Breast epithelium (tissue), 4 donors: ENCODE results near the gene BLZF1. TPM values are rescaled to one million over a fixed set of nuclear protein-coding genes. Genes with fewer than 3 reads are reported as not detected.

ENCODE experiments used
- DNase-seq, 2 donors: peaks; one replicate each; pipeline ENCODE4 v3.0.0-alpha.2; 2019; ENCODE audit warnings: low spot score in 2 of 2
- H3K27ac ChIP-seq, 2 donors: fragments of 200-600 bp; sonication (generic) in 1 of 2; one replicate each; pipeline ENCODE4 v1.5.1; 2016 to 2019; ENCODE audit warnings: mild to moderate bottlenecking in 1 of 2
- H3K27me3 ChIP-seq, 2 donors: fragments of 200-600 bp; sonication (generic) in 1 of 2; one replicate each; pipeline versions ENCODE4 v1.5.1 to v1.6.0; 2017 to 2019; ENCODE audit warnings: control low read depth in 1 of 2, mild to moderate bottlenecking in 1 of 2
- H3K36me3 ChIP-seq: fragments of 200-600 bp; one replicate; pipeline ENCODE4 v1.5.1; 2019
- H3K4me1 ChIP-seq, 2 donors: fragments of 200-600 bp; sonication (generic); one replicate each; pipeline ENCODE4 v1.5.1; 2016 to 2019; ENCODE audit warnings: control low read depth in 1 of 2
- H3K4me3 ChIP-seq, 3 donors: fragments of 200-600 bp; sonication (generic); 1 replicate in 2 of 3; 2 replicates in 1 of 3; pipeline ENCODE4 v1.5.1; 2016 to 2019; ENCODE audit warnings: mild to moderate bottlenecking in 3 of 3, moderate library complexity in 2 of 3
- H3K9me3 ChIP-seq, 2 donors: fragments of 200-600 bp; sonication (generic) in 1 of 2; one replicate each; pipeline ENCODE4 v1.5.1; 2016 to 2019; ENCODE audit warnings: control low read depth in 1 of 2
- POLR2A ChIP-seq: fragments of 450-650 bp; IDR thresholded peaks from one replicate; pipeline ENCODE4 v1.6.1; 2016; ENCODE audit warnings: antibody characterized with exemption, mild to moderate bottlenecking, moderate library complexity
- POLR2AphosphoS5 ChIP-seq, 3 donors: sonication (generic); formaldehyde crosslinking; IDR thresholded peaks; one replicate each; pipeline ENCODE4 v1.6.1; 2017; ENCODE audit warnings: antibody characterized with exemption in 3 of 3
- intact Hi-C: fragments of 100-400 bp; cut with DNase I; formaldehyde crosslinking; loops from one replicate; pipeline ENCODE4 v1.15.1; 2023; ENCODE audit warnings: low total_unique reads
- total RNA-seq, 3 donors: library from RNA; depleted of rRNA; stranded (reverse); fragments of >200 nt; gene quantifications; one replicate each; pipeline ENCODE4 v1.1.0, GENCODE V29; 2016
- TF ChIP-seq, protein P1 (sequence below), 3 donors: fragments of 450-650 bp; IDR thresholded peaks; one replicate each; pipeline ENCODE4 v1.5.1; 2016 to 2017; ENCODE audit warnings: antibody characterized with exemption in 3 of 3, mild to moderate bottlenecking in 3 of 3, moderate library complexity in 3 of 3

BLZF1 gene, protein sequence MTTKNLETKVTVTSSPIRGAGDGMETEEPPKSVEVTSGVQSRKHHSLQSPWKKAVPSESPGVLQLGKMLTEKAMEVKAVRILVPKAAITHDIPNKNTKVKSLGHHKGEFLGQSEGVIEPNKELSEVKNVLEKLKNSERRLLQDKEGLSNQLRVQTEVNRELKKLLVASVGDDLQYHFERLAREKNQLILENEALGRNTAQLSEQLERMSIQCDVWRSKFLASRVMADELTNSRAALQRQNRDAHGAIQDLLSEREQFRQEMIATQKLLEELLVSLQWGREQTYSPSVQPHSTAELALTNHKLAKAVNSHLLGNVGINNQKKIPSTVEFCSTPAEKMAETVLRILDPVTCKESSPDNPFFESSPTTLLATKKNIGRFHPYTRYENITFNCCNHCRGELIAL
- 10 to 100 TPM; 22.0 to 34.8 (median 27.7) TPM for total RNA-seq

DNA sequence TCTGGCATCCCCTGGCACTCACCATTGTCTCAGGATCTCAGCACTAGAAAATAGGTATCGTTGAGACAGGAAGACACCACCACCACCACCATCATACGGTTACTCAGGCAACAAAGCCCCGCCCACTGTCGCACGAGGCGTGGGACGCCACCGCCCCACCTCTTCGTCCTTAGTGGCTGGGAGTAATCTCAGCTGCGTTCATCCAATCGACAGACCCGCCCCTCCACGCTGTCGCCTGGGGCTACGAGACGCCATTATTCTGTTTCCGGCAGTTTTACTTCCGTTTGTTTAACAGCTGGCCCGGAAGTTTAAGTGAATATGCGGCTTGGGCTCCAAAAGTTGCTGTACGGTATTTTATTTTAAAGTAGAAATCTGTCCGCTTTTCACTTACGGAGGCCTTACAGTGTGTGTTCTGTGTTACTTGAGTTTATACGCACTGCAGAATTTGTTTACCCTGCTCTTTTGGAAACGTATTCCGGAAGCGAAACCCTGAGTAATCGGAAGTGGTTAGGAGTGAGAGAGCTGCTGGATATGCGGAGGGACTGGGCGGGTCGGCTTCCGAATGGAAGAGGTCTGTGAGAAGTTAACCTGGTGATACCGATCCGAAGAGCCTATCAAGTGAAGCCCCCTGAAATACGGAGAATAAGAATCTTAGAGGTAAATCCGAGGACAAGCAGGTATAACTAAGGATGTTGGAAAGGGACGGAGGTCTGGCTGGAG, at the start of gene BLZF1, which contains the start of gene NME7:
TSS of gene BLZF1 (plus strand) at position 510 of the 720 bp plus-strand sequence. CDS start 1,328 bp downstream, outside the sequence.
TSS of gene NME7 (minus strand) at position 112 of the 720 bp plus-strand sequence. CDS start at position 25, 87 bp downstream.
- TF ChIP-seq POLR2AphosphoS5 (IDR thresholded peaks at IDR 0.05) (peak; percentile 49 to 82 (median 62)), POLR2A (no peak)
- TF ChIP-seq, protein P1, sequence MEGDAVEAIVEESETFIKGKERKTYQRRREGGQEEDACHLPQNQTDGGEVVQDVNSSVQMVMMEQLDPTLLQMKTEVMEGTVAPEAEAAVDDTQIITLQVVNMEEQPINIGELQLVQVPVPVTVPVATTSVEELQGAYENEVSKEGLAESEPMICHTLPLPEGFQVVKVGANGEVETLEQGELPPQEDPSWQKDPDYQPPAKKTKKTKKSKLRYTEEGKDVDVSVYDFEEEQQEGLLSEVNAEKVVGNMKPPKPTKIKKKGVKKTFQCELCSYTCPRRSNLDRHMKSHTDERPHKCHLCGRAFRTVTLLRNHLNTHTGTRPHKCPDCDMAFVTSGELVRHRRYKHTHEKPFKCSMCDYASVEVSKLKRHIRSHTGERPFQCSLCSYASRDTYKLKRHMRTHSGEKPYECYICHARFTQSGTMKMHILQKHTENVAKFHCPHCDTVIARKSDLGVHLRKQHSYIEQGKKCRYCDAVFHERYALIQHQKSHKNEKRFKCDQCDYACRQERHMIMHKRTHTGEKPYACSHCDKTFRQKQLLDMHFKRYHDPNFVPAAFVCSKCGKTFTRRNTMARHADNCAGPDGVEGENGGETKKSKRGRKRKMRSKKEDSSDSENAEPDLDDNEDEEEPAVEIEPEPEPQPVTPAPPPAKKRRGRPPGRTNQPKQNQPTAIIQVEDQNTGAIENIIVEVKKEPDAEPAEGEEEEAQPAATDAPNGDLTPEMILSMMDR (IDR thresholded peaks at IDR 0.05): no peak
- Histone ChIP-seq H3K9me3 (no peaks in the 10 kb centered on the region), H3K4me3 (peak within 1 kb of the TSS; percentile 61 to 71 (median 70)), H3K27ac (peak within 1 kb of the TSS; percentile 86 to 88), H3K36me3 (no peaks in the 10 kb centered on the region), H3K27me3 (no peaks in the 10 kb centered on the region), H3K4me1 (peaks cover 0 to 9% of the 10 kb centered on the region in 2 donors)
- DNase-seq: peak; percentile 96 to 97
- intact Hi-C loops: loop anchor here (10.0 kb wide), 1 partner anchor 1037 kb away; no protein-coding TSS in a partner anchor

DNA sequence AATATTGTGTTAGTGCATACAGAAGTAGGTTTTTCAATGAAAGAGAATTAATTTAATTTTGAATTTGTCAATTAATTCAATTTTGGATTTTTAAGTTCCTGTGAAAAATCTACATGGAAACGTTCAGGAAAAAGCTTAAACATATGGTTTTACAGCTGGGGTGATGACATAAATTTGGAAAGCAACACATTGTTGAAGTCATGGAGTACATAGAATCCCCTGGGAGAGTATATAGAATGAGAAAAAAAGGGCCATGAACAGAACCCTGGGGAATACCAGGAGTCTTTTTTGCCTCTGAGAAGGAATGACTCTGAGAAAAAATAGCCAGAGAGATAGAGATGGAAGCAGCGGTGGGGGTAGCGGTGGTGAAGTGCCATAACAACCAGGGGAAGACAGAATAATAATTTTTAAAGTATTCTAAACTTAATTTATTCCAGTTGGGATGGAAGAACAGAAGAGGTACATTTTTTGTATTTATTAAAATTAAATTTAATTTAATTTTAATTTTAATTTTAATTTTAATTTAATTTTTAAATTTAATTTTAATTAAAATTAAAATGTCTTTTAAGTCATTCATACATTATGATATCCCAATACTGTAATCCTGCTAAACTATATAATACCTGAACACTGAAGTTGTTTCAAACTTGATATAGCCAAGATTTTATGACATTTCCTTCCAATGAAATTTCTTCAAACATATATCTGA, 49.3 kb upstream of the BLZF1 start:
- H3K27ac ChIP-seq: no peak overlapping the region
- no peak for DNase-seq
- TF ChIP-seq POLR2AphosphoS5 (IDR thresholded peaks at IDR 0.05) (no peak), POLR2A (no peak)
- TF ChIP-seq, protein P1 (IDR thresholded peaks at IDR 0.05): no peak

DNA sequence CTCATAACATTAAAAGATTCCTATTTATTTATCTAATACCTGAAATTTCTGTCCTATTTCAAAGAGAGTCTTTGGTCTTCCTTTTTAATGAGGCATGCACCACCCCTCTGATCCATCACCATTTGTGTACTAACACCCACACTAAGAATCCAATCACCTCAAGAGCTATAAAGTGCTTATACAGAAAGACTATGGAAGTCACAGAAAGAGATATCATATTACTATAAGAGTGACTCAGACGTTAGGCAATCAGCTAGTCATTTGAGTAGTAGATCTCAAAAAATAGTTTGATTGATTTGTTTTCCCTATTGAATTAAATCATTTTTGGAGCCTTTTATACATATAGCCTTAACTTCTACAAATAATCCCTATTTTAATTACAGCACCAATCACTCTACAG, 46.5 kb upstream of the BLZF1 start:
- no peaks in the 10 kb centered on the region for H3K4me1 ChIP-seq
- H3K36me3 ChIP-seq: no peaks in the 10 kb centered on the region
- intact Hi-C loops: no loop called here
- no peak for DNase-seq
- no peaks in the 10 kb centered on the region for H3K9me3 ChIP-seq
- no peak overlapping the region for H3K4me3 ChIP-seq
- H3K27ac ChIP-seq: no peak overlapping the region
- no peaks in the 10 kb centered on the region for H3K27me3 ChIP-seq
- TF ChIP-seq POLR2A (no peak), POLR2AphosphoS5 (IDR thresholded peaks at IDR 0.05) (no peak)
- TF ChIP-seq, protein P1 (IDR thresholded peaks at IDR 0.05): no peak

More for the DNA sequence above, 49.3 kb upstream of the BLZF1 start:
- Histone ChIP-seq H3K4me1 (no peaks in the 10 kb centered on the region), H3K4me3 (no peak overlapping the region), H3K9me3 (no peaks in the 10 kb centered on the region), H3K36me3 (no peaks in the 10 kb centered on the region), H3K27me3 (no peaks in the 10 kb centered on the region)
- intact Hi-C loops: loop anchor here (10.0 kb wide), 1 partner anchor 1086 kb away; no protein-coding TSS in a partner anchor

DNA sequence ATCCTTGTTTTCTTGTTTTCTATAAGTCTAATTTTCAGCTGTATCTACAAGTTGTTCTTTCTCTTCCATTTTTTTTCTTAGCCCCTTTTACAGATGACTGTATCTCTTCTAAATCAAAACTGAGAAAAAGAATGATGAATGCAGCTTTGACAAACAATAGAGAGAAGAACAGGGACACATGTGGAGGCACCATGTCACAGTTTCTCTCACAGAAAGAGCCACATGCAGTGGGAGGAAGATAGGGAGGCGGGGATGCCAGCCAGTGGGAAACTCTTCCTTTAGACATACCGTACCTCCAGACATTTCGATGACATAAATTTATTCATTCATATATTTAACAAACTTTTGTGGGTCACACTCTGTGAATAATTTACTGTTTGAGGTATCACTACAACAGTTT, 45.9 kb upstream of the BLZF1 start:
- no peak for DNase-seq
- TF ChIP-seq POLR2AphosphoS5 (IDR thresholded peaks at IDR 0.05) (no peak), POLR2A (no peak)
- TF ChIP-seq, protein P1 (IDR thresholded peaks at IDR 0.05): no peak
- intact Hi-C loops: no loop called here

More for the DNA sequence above, 45.9 kb upstream of the BLZF1 start:
- H3K27ac ChIP-seq: no peak overlapping the region
- no peaks in the 10 kb centered on the region for H3K27me3 ChIP-seq
- H3K4me1 ChIP-seq: no peaks in the 10 kb centered on the region
- no peaks in the 10 kb centered on the region for H3K9me3 ChIP-seq
- no peak overlapping the region for H3K4me3 ChIP-seq
- no peaks in the 10 kb centered on the region for H3K36me3 ChIP-seq
